ENCODE data around the gene ATAD5.
A peak's percentile ranks its signal among the peaks of the same experiment; 100 is the strongest.

GRCh38 chr17:30942308-30943079 lies 110.7 kb downstream of the ATAD5 start:
- peak; percentile 36 for TF ChIP-seq CTCF (conservative IDR thresholded peaks at IDR 0.05; ENCODE audit: low read depth, low read length)
- TF ChIP-seq POLR2A (IDR thresholded peaks at IDR 0.05; ENCODE audit: low read depth, low read length): no peak
- TF ChIP-seq RCOR1 (IDR thresholded peaks at IDR 0.05; ENCODE audit: insufficient replicate concordance, low read length): no peak
- no peak for TF ChIP-seq USF2 (IDR thresholded peaks at IDR 0.05; ENCODE audit: low read depth, low read length)
- no peak for TF ChIP-seq BHLHE40 (IDR thresholded peaks at IDR 0.05; ENCODE audit: low read depth, low read length)
- no peak; the same call in 1 of the 2 replicates for TF ChIP-seq NFE2L2 (IDR thresholded peaks at IDR 0.05; ENCODE audit: low read depth, low read length)
- TF ChIP-seq RFX5 (IDR thresholded peaks at IDR 0.05; ENCODE audit: low read depth, low read length): no peak
- TF ChIP-seq MAZ (IDR thresholded peaks at IDR 0.05; ENCODE audit: borderline replicate concordance, low read depth, low read length): no peak
- TF ChIP-seq SMC3 (IDR thresholded peaks at IDR 0.05; ENCODE audit: low read depth, low read length): no peak
